Psoas muscle (tissue), 8 donors: Measurements from ENCODE around the gene GYPC. TPM values are rescaled to one million over a fixed set of nuclear protein-coding genes. Genes with fewer than 3 reads are reported as not detected.

Experiments used
- ATAC-seq, 4 donors: fragments of 200-7000 bp; cut with Tn5 transposase; one replicate each; pipeline ENCODE4 v1.9.1; 2020; ENCODE audit warnings: moderate library complexity in 3 of 4, mild to moderate bottlenecking in 2 of 4
- DNase-seq, 2 donors: peaks; one replicate each; pipeline ENCODE4 v3.0.0-alpha.2; 2020
- H3K27ac ChIP-seq: fragments of 200-600 bp; one replicate; pipeline ENCODE4 v1.8.0; 2022
- H3K27me3 ChIP-seq, 3 donors: fragments of 200-600 bp in 1 of 3; one replicate each; pipeline versions ENCODE4 v1.6.1 to v1.8.0; 2013 to 2022; ENCODE audit warnings: low read length in 2 of 3, mild to moderate bottlenecking in 2 of 3, moderate library complexity in 1 of 3; ENCODE audit not compliant: insufficient read depth in 3 of 3
- H3K36me3 ChIP-seq, 2 donors: fragments of 200-600 bp in 1 of 2; one replicate each; pipeline versions ENCODE4 v1.6.1 to v1.8.0; 2013 to 2022; ENCODE audit warnings: low read depth in 1 of 2, mild to moderate bottlenecking in 1 of 2, moderate library complexity in 1 of 2; ENCODE audit not compliant: insufficient read depth in 1 of 2
- H3K4me1 ChIP-seq: fragments of 200-600 bp; one replicate; pipeline ENCODE4 v1.8.0; 2022
- H3K4me3 ChIP-seq: fragments of 200-600 bp; one replicate; pipeline ENCODE4 v1.8.0; 2022; ENCODE audit warnings: mild to moderate bottlenecking
- H3K9me3 ChIP-seq: fragments of 200-600 bp; one replicate; pipeline ENCODE4 v1.8.0; 2022
- CTCF ChIP-seq: fragments of 200-600 bp; IDR thresholded peaks from one replicate; pipeline ENCODE4 v1.8.0; 2022; ENCODE audit warnings: antibody characterized with exemption
- WGBS, 3 donors: extraction: QIAGEN DNeasy Blood & Tissue Kit; methylation state at CpG; one replicate each; pipeline versions ENCODE4 v1.1.6 to v1.1.7; 2013; 5-methylcytosine and 5-hydroxymethylcytosine counted together
- intact Hi-C, 2 donors: fragments of 100-400 bp; cut with DNase I; formaldehyde crosslinking; loops; one replicate each; pipeline versions ENCODE4 v1.11.0 to v1.14.2; 2022
- polyA plus RNA-seq, 3 donors: library from polyadenylated mRNA; stranded (reverse); fragments of 200-250 nt; gene quantifications; one replicate each; pipeline ENCODE4 v1.2.3, GENCODE V29; 2013
- total RNA-seq, 4 donors: library from RNA; stranded (reverse); fragmentation: NEBNext Ultra II Directional in 2 of 4; extraction: Animal tissue kit (Norgen Biotek cat#: 25700) in 2 of 4; gene quantifications; one replicate each; pipeline versions ENCODE4 v1.2.1 to v1.2.4, GENCODE V29; 2021 to 2023
- donor health status: healthy with polysubstance abuse.
- donor health status: DM: no; HTN: no; CAD: no; lungs with moderate emphysema.
- donor health status: Bipolar disorder and iron deficiency.
- donor health status: healthy.
- donor health status: DM: yes; HTN: yes; CAD: no.
- donor health status: DM: no; HTN: no; CAD: no.
- donor health status: DM: no; HTN: no; CAD: no.
- donor health status: DM: yes; HTN: yes; CAD: no.

Gene GYPC
- total and polyA plus RNA-seq, 7 donors = 53.4 to 144 (median 92.7) TPM

- Histone ChIP-seq H3K36me3 (peaks cover 0 to 4% of the 10 kb centered on the region in 2 donors), H3K27ac (peak overlapping the region; percentile 21), H3K4me3 (no peak overlapping the region), H3K27me3 (no peaks in the 10 kb centered on the region), H3K9me3 (no peaks in the 10 kb centered on the region), H3K4me1 (peaks cover 44% of the 10 kb centered on the region)
- WGBS, 3 donors = 51 to 74% (median 57%) methylated on average over 12 of the region's 12 CpGs
- TF ChIP-seq CTCF = no peak
- DNase-seq (no peak), ATAC-seq (peak in 1 of 4 donors; percentile 18)
- intact Hi-C loops = no loop called here
Observed at GRCh38 chr2:126672980-126673605, 17.1 kb downstream of the GYPC start.

DNA sequence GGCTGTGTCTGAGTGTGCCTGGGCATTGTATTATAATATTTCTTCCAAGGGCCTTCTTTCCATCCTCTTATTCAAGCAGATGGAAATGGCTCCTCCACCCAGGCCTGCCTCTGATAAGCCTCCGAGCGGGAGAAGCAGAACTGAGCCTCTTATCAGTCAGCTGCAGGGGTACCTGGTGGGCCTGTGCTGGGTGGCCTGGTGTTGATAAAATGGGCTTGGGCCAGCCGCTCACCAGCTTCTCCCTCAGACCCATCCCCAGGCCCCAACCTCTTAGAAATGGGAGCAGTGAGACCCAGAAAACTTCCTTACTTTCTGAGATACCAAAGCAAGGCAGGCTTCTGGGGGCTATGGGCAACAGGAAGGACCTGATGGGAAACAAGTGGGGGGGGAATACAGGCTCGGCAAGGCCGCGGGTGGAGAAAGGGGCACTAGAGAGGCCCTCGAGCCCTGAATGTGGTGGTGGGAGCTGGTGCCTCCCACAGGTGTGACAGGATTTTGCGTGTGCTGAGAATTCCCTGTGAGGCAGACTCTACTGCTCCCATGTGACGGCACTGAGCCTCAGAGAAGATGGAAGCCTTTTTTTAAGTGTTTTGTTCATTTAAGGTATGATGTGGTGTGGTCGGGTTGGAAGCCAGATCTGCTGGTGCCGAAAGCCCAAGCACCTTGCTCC lies 18.3 kb downstream of the GYPC start:
- DNase-seq = no peak
- 93 to 95% (median 94%) methylated on average over 11 of the region's 11 CpGs for WGBS, 3 donors
- Histone ChIP-seq H3K27ac (no peak overlapping the region), H3K4me3 (no peak overlapping the region), H3K9me3 (no peaks in the 10 kb centered on the region), H3K36me3 (peaks cover 0 to 4% of the 10 kb centered on the region in 2 donors), H3K27me3 (no peaks in the 10 kb centered on the region), H3K4me1 (peaks cover 38% of the 10 kb centered on the region)
- intact Hi-C loops = no loop called here
- TF ChIP-seq CTCF = no peak
- no peak for ATAC-seq

GRCh38 chr2:126675637-126676036 lies 19.7 kb downstream of the GYPC start:
- ATAC-seq (no peak), DNase-seq (no peak)
- Histone ChIP-seq H3K9me3 (no peaks in the 10 kb centered on the region), H3K27ac (no peak overlapping the region), H3K4me1 (peaks cover 25% of the 10 kb centered on the region), H3K27me3 (no peaks in the 10 kb centered on the region), H3K4me3 (no peak overlapping the region), H3K36me3 (peaks cover 0 to 4% of the 10 kb centered on the region in 2 donors)
- intact Hi-C loops = no loop called here
- WGBS, 3 donors = 98 to 99% (median 99%) methylated on average over 5 of the region's 5 CpGs
- no peak for TF ChIP-seq CTCF

- H3K9me3 ChIP-seq = no peaks in the 10 kb centered on the region
- DNase-seq (no peak), ATAC-seq (no peak)
- no peak overlapping the region for H3K4me3 ChIP-seq
- intact Hi-C loops = no loop called here
- H3K27me3 ChIP-seq = no peaks in the 10 kb centered on the region
- no peak for TF ChIP-seq CTCF
- H3K27ac ChIP-seq = no peak overlapping the region
- 76 to 88% (median 85%) methylated on average over 1 of the region's 1 CpG for WGBS, 3 donors
- H3K4me1 ChIP-seq = peaks cover 16% of the 10 kb centered on the region
- H3K36me3 ChIP-seq = peaks cover 0 to 4% of the 10 kb centered on the region in 2 donors
Observed at GRCh38 chr2:126676221-126677175, 20.5 kb downstream of the GYPC start.
